HUDEP-2 (cell line): Measurements from ENCODE around the gene GLG1.
"Not testable (repeated sequence)": the region's sequence is repeated elsewhere in the genome, so short reads cannot be mapped to it uniquely, and the experiment has no call there.

Experiments
- DNase-seq, 76 experiments: peaks; one replicate each; lab custom pipeline; 2025; ENCODE audit not compliant: unreplicated experiment in 76 of 76; lab: John Stamatoyannopoulos, UW

Gene GLG1

GRCh38 chr16:74577882-74578366, 29.0 kb downstream of the GLG1 start:
- no peak for DNase-seq

GRCh38 chr16:74575807-74576643, 30.9 kb downstream of the GLG1 start:
- no peak for DNase-seq

DNA sequence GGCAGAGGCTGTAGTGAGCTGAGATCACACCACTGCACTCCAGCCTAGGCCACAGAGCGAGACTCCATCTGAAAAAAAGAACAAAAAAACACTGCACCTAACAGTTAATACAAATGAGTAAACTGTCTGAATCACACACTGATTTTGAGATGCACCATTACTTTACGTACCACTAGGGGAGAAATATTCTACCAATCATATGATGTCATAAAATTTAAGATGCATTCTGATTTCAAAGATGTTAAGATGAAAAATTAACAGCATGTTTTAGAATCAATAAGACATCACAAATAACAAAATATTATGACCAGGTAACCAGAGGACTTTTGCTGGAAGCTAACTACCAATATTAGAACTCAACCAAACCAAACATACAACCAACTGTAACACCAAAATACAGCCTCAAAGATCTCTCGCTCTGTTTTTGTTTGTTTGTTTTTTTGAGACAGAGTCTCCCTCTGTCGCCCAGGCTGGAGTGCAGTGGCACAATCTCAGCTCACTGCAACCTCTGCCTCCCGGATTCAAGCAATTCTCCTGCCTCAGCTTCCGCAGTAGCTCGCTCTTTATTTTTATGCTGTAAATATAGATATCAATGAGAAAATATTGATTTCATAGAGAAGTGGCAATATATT, 31.6 kb downstream of the GLG1 start:
- DNase-seq = no peak

- DNase-seq = no peak
These were observed 32.8 kb downstream of the GLG1 start for GRCh38 chr16:74574146-74574545.

DNA sequence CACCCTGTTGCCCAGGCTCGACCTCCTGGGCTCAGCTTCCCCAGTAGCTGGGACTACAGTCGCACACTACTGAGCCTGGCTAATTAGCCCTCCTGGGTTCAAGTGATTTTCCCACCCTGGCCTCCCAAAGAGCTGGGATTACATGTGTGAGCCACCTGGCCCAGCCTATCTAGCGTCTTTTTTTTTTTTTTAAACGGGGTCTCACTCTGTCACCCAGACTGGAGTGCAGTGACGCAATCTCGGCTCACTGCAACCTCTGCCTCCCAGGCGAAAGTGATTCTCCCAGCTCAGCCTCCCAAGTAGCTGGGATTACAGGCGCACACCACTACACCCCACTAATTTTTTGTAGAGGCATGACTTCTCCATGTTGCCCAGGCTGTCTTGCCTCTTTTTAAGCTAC, 33.3 kb downstream of the GLG1 start:
- no peak for DNase-seq

GRCh38 chr16:74570412-74571301, 36.3 kb downstream of the GLG1 start:
- DNase-seq = no peak

GRCh38 chr16:74568961-74569631, 37.8 kb downstream of the GLG1 start:
- DNase-seq = no peak

DNA sequence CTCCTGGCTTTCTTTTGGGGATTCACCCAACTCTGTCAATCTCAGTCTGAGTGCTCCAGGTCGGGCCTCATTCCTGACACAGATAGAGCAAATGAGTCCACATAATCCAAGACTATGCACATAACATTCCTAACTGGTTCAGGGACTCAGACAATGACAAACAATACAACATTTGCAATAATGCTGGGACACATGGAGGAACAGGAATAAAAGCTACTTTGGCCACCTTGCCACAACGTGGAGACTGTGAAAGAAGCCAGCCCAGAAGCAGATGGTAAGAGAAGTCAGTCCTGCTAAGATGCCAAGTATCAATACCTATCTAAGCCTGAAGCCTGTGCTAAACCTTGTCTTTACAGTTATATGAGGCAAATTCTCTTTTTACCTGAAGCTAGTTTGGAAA, 39.0 kb downstream of the GLG1 start:
- DNase-seq = no peak

DNA sequence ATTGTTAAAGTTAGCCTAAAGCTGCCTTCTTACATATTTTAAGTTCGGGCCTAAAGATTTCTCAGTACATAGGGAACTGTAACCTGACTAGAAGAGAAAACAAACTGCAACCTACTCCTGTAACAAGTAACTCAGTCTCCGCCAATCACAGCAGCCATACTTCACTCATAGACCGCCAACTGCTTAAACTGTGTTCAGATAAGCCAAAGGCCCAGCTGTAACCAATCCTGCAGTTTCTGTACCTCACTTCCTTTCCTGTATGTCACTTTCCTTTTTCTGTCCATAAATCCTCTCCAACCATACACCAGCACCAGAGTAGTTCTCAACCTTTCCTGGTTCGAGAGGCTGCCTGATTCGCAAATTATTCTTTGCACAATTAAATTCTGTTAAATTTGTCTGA, 41.5 kb downstream of the GLG1 start:
- DNase-seq = no peak

GRCh38 chr16:74564451-74564984, 42.4 kb downstream of the GLG1 start:
- DNase-seq = no peak

- peak in 51 of 76 experiments; percentile 2 to 69 (median 26) for DNase-seq
These were observed 43.1 kb downstream of the GLG1 start for GRCh38 chr16:74563828-74564263.

DNA sequence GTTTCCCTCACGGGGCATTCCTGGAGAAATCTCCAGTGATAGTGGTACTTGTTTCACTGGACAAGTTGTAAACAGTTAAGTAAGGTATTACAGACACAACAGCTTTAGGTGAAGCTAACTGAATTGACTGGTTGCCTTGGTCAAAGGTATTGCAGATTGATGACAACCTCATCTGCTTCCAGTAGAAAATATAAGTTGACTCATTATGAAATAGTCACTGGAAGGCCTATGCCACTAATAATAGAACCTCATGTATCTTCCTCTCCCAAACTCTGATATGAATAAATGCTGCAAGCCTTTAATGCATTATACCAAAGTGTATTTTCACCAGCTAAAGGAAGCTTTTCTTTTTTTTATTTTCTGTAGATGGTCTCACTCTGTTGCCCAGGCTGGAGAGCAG, 44.8 kb downstream of the GLG1 start:
- no peak for DNase-seq

DNA sequence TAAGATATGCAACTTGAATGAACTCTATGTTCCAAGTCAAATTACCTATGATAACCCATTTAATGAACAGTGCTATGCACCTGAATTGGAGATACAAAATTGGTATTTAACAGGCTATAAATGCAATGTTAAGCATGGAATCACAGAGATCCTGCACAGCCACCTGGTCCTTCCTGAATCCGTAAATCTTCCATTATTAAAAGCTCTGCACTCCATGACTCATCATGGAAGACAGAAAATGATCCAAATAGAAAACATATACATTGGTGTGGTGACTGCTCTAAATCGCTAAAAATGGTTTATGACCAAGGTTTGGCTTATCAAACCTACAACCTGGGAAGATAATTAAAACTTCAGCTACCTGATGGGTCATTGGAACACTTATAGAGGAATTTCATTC, 45.3 kb downstream of the GLG1 start:
- no peak for DNase-seq

- DNase-seq = no peak
These were observed 46.0 kb downstream of the GLG1 start for GRCh38 chr16:74560912-74561311.

DNA sequence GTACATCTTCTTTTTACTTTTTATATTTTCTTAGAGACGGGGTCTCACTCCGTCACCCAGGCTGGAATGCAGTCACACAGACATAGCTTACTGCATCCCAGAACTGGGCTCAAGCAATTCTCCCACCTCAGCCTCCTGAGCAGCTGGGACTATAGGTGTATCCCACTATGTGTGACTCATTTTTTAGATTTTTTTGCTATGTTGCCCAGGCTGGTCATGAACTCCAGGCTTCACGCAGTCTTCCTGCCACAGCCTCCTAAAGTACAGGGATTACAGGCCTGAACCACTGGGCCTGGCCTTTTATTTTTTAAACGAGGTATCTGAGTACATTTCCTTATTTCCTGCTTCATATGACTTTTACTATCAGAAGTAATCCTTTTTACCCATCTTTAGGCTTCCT, 48.0 kb downstream of the GLG1 start:
- no peak for DNase-seq

DNA sequence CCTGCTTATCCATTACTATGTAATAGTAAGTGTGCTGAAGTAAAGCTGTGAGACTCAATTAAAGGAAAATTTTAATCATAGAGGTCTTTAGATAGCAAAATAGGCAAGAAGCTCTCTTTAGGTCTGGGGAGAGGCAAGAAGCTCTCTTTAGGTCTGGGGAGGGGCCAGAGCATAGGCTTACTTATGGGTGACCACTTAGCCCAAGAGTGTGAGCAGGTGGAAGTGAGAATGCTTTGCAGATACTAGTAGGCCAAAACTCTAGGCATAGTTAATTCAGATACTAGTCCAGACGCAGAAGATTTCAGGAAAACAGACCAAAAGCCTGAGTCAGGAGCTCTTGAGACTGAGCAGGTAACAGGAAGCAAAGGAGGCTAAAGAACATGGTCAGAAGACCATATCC, 49.6 kb downstream of the GLG1 start:
- DNase-seq = no peak

- no peak for DNase-seq
These were observed 50.5 kb downstream of the GLG1 start for GRCh38 chr16:74556375-74556922.

GRCh38 chr16:74552357-74552756, 54.6 kb downstream of the GLG1 start:
- not testable (repeated sequence) for DNase-seq

DNA sequence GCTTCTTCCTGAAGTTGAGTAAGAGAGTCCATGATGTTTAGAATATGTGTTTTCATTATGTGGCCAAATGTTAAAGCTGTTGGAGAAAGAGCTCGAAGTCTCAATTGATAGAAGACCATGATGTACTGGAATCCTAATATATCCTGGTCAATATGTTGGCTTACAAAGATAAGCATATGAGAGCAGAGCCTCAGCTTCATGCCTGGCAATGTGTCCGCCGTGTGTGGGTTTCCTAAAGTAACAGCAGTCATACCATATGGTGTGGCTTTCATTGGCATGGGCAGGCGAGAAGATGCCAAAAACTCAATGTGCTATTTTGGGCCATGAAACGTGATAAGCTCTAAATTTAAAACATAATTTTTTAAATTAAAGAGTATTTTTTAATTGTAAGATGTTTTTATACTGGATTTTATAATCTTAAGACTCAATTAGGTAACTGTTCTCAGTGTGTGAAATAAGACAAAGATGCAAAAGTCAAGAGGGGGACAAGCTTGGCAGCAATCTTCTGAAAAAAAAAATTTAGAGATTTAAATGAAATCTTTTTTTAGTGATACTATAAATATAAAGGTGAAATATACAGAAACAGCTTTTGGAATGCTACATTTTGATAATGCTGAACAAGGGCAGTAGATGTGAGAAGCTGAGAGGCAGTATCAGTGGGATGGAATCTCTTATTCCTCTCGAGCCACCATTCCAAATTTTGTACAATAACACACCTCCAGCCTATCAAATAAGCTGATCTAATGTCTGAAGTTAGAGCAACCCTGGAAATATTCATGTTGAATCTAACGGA, 56.5 kb downstream of the GLG1 start:
- not testable (repeated sequence) for DNase-seq
